Forelimb muscle (tissue), 1 donor: Measurements from ENCODE around the gene PHB1. TPM values are rescaled to one million over a fixed set of nuclear protein-coding genes. Genes with fewer than 3 reads are reported as not detected.

Experiments
- polyA plus RNA-seq: library from polyadenylated mRNA; unstranded; fragments of 120-200 nt; gene quantifications from one replicate; pipeline ENCODE4 v1.2.1, GENCODE V29; 2013; ENCODE audit not compliant: insufficient read length

PHB1 gene
- polyA plus RNA-seq, 1 donor: 133 TPM

Other genes with a start within 250 kb of the PHB1 start
- 1.2 TPM for gene GNGT2, start 204.3 kb downstream of the PHB1 start, polyA plus RNA-seq
- gene ABI3, start 204.2 kb downstream of the PHB1 start, polyA plus RNA-seq: 3.4 TPM
- gene PHOSPHO1, start 184.1 kb downstream of the PHB1 start, polyA plus RNA-seq: 18.9 TPM
- gene ZNF652, start 52.6 kb downstream of the PHB1 start, polyA plus RNA-seq: 15.1 TPM
- gene NGFR, start 80.4 kb upstream of the PHB1 start, polyA plus RNA-seq: 39.8 TPM
- gene NXPH3, start 161.0 kb upstream of the PHB1 start, polyA plus RNA-seq: 1.3 TPM